NCI-H1105 (cell line): ENCODE results near the gene IL12RB2.
"Not testable (repeated sequence)": the region's sequence is repeated elsewhere in the genome, so short reads cannot be mapped to it uniquely, and the experiment has no call there.

Experiments used
- DNase-seq: peaks from one replicate; lab custom pipeline; 2025; lab: John Stamatoyannopoulos, UW

IL12RB2 gene

GRCh38 chr1:67399199-67399993 is 91.7 kb downstream of the IL12RB2 start:
- DNase-seq = no peak

GRCh38 chr1:67400029-67400786 is 92.5 kb downstream of the IL12RB2 start:
- DNase-seq = not testable (repeated sequence)

DNA sequence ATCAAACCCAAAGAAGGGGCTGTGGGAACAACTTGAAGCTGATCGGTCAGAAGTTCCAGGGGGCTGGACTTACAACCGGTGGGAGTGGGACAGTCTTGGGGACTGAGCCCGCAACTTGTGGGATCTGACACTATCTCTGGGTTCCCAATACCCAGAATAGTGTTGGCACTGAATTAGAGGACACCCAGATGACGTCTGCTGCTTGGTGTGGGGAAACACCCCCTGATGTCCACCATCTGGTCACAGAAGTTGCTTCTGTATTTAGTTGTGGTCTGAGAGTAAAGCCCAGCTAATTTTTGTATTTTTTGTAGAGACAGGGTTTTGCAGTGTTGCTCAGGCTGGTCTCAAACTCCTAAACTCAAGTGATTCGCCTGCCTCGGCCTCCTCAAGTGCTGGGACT is 93.8 kb downstream of the IL12RB2 start:
- DNase-seq = no peak

GRCh38 chr1:67404212-67404620 is 96.5 kb downstream of the IL12RB2 start:
- no peak for DNase-seq

- DNase-seq = no peak
These were observed 98.0 kb downstream of the IL12RB2 start for GRCh38 chr1:67405473-67406245.

DNA sequence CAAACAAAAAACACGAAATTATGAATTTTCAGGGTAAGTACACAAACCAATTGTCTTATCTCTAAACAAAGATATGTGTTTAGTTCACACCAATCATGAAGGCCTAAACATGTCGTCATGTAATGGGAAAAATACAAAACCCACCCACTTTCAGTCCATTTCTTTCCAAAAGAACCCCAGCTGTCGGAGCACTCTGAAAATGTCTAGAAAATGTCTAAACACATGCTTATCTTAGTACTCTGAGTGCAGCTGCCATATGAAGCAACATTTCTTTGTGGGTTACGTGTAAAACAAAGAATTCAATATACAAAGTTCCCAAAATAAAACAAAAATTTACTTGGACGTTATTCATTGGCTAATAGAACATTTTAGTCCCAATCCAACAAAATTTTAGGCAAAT is 99.8 kb downstream of the IL12RB2 start:
- DNase-seq = no peak

- no peak for DNase-seq
These were observed 100.5 kb downstream of the IL12RB2 start for GRCh38 chr1:67408148-67408547.

GRCh38 chr1:67413101-67413500 is 105.4 kb downstream of the IL12RB2 start:
- not testable (repeated sequence) for DNase-seq

DNA sequence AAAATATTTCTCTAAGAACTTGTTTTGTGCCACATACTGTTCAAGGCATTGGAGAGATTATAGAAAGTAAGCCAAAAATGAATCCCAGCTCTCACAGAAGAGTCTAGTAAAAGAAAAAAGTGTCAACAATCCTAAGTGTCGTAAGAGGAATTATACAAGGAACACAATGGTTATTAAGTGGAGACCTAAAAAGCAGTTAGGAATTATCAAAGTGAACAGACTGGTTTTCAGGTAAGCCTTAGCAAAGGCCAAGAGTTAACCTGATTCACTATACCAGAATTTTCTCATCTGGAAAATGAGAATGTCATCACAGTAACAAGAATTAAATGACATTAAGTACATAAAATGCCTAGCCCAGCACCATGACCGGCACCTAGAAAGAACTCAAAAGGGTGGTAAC is 106.9 kb downstream of the IL12RB2 start:
- DNase-seq = no peak

GRCh38 chr1:67415041-67415440 is 107.4 kb downstream of the IL12RB2 start:
- no peak for DNase-seq

- not testable (repeated sequence) for DNase-seq
These were observed 110.1 kb downstream of the IL12RB2 start for GRCh38 chr1:67417733-67418132.

DNA sequence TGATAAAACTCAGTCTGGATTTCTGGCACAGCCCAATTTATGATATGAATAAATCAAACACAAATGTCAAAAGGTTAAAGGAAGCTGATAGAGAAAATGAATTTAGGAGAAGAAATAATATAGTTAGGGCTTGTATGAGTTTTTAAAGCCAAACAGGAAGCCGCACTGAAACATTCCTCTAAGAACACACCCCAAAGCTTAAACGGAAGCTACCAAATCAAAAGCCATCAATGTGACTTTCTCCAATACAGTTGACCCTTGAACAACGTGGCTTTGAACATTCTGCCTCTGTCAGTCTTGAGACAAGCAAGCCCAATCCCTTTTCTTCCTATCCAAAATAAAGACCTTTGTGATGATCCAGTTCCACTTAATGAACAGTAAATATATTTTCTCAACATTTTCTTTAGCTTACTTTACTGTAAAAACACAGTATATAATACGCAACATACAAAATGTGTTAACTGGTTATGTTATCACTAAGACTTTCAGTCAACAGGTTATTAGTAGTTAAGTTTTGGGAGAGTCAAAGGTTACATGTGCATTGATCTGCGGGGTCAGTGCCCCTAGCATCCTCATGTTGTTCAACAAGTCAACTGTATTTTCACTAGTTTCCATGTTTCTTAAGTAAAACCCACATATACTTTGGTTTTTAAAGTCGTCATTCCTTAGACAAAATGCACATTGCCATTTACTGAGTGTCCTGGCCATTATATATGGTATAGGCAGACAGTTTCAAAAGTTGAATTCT is 111.3 kb downstream of the IL12RB2 start:
- DNase-seq = no peak

GRCh38 chr1:67420835-67421492 is 113.3 kb downstream of the IL12RB2 start:
- DNase-seq = no peak

GRCh38 chr1:67427465-67427864 is 119.8 kb downstream of the IL12RB2 start:
- DNase-seq = no peak

- no peak for DNase-seq
These were observed 120.3 kb downstream of the IL12RB2 start for GRCh38 chr1:67427947-67428346.

GRCh38 chr1:67429011-67429527 is 121.4 kb downstream of the IL12RB2 start:
- no peak for DNase-seq

DNA sequence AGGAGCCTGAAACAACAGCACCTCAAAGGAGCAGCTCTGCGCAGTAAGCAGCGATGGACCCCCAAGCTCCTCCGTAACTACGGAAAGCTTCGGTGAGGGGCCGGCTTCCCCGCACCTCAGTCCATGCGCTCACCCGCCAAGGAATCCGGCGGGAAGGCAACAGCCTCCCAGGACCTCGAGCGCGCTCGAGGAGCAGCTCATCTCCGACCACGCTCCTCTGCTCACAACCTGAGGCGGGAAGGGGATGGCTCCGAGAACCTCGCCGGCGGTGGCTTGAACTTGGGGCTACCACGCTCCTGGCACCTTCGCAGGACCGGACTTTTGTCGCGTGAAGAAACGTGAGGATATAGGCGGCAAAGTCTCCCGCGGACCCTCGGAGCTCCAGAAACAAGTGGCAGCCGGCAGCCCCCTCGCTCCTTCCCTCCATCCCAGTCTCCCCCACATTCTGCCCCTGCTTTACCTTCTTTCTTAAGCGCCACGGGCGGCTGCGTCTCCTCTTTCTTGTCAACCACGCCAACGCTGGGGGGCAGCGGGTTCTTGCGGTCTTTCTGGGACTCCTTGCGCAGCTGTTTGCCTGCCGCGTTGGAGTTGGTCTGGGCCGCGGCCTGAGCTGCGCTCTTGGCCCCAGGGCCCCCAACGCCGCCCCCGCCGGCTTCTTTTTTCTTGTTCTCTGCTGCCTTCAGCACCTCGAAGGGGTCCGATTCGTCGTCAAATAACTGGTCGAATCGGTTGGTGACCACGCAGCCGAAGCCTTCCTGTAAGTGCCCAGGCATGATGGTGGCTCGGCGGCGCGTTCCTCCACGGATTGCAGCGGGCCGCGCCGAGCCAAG is 122.1 kb downstream of the IL12RB2 start:
- peak; percentile 24 for DNase-seq

- DNase-seq = peak; percentile 97
These were observed 122.9 kb downstream of the IL12RB2 start, which contains the start of gene SERBP1 for GRCh38 chr1:67430358-67431155. Gene SERBP1 (minus strand): TSS chr1:67430402. CDS start chr1:67430300, 102 bp downstream.

- DNase-seq = no peak
These were observed 123.6 kb downstream of the IL12RB2 start for GRCh38 chr1:67431156-67431765.
